GM13976 (cell line): Measurements from ENCODE around the gene SPINDOC.

Experiments
- DNase-seq: peaks from one replicate; pipeline ENCODE4 v3.0.0; 2012; ENCODE audit warnings: low spot score
- CTCF ChIP-seq: IDR thresholded peaks from 2 replicates; pipeline ENCODE4 v1.5.1; 2012; ENCODE audit warnings: borderline replicate concordance, mild to moderate bottlenecking; ENCODE audit not compliant: insufficient read depth; ENCODE audit errors: extremely low read depth, missing control alignments, control extremely low read depth
- in situ Hi-C: fragments of 300-500 bp; cut with MboI; formaldehyde crosslinking; loops from one replicate; pipeline ENCODE4 v1.12.0; 2022; ENCODE audit warnings: low sequenced_read_pairs, mixed read lengths, inconsistent platforms; ENCODE audit not compliant: unreplicated experiment

SPINDOC gene

DNA sequence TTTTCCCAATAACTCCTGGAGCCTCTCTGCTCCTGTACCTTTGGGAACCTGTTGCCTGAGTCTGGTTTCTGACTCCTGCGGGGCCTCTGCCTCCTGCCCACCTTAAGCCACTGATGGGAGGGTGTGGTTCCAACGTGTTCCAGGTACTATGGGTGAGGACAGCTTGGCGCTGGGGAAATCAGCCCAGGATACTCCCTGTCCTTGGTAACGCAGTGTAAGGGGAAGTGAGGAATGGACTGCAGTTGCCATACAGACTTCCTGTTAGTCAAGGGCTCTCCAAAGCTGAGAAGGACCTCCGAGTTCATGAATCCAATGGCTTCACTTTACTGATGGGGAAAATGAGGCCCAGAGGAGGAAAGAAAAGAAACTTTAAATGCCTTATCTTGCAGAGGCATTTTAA lies 24.5 kb downstream of the SPINDOC start:
- in situ Hi-C loops, result loop anchor here (10.0 kb wide), 1 partner anchor 107 kb away; no protein-coding TSS in a partner anchor
- no peak for TF ChIP-seq CTCF
- DNase-seq, result no peak

DNA sequence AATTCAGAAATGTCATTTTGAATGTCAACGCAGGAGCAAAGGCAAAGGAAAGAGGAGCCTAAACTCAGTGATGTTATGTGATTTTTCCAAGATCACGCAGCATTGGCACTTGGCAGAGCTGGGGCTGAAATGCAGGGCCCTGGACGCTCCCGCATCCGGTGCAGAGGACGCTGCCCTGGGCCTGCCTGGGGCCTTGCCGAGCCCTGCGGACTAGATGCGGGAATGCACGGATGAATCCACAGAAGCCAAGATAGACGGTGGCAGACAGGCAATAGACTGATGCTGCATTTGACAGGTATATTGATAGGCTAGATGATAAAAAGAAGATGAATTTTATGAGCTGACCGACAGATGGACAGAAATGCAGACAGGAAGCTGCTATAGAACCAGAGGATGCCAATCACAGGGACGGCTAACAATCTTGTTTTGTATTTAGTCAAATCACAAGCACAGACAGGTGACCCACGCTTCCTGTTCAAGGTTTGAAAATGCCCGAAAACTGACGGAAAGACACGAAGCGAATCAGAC lies 25.0 kb downstream of the SPINDOC start:
- no peak for TF ChIP-seq CTCF
- DNase-seq, result no peak
- in situ Hi-C loops, result loop anchor here (10.0 kb wide), 1 partner anchor 107 kb away; no protein-coding TSS in a partner anchor

DNA sequence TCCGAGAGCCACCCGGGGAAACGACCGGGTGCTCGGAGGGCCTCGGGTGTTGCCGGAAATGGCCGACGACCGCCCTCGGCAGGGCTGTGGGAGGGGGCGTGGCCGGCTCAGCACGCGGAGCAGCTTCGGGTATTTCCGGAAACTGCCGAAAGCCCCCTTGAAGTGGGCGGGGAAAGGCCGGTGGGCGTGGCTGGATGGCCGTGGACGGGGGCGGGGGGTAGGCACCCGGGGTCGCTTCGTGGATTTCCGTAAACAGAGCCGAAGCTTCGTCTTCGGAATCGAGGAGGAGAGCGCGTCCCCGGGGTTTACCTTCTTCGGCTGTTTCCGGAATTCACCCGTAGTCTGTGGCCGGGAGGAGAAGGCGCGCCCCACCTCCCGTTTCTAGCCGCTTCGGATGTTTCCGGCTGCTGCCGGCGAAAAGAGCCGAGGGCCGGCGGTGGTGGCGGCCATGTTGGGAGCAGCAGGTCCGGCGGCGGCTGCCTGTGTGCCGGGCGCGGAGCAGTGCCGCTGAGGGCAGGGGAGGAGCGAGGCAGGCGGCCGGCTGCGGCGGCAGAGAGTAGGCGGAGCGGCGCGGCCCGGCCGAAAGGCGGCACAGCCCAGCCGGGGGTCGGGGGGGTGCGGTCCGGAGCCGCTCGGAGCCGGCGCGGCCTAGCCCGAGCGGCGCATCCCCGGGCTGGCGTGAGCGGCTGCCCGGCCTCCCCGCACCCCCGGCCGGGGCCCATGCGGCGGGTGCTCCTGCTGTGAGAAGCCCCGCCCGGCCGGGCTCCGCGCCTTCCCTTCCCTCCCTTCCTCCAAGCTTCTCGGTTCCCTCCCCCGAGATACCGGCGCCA lies 25.6 kb downstream of the SPINDOC start, which contains the start of gene MARK2:
TSS of gene MARK2 (plus strand) at position 433 of the 830 bp plus-strand sequence. CDS start at position 830, 397 bp downstream.
- DNase-seq, result peak; percentile 98
- no peak for TF ChIP-seq CTCF
- in situ Hi-C loops, result loop anchor here (10.0 kb wide), 1 partner anchor 106 kb away; no protein-coding TSS in a partner anchor

GRCh38 chr11:63839508-63840355 lies 26.5 kb downstream of the SPINDOC start:
- peak; percentile 23 for DNase-seq
- in situ Hi-C loops, result loop anchor here (10.0 kb wide), 1 partner anchor 105 kb away; no protein-coding TSS in a partner anchor
- no peak for TF ChIP-seq CTCF

DNA sequence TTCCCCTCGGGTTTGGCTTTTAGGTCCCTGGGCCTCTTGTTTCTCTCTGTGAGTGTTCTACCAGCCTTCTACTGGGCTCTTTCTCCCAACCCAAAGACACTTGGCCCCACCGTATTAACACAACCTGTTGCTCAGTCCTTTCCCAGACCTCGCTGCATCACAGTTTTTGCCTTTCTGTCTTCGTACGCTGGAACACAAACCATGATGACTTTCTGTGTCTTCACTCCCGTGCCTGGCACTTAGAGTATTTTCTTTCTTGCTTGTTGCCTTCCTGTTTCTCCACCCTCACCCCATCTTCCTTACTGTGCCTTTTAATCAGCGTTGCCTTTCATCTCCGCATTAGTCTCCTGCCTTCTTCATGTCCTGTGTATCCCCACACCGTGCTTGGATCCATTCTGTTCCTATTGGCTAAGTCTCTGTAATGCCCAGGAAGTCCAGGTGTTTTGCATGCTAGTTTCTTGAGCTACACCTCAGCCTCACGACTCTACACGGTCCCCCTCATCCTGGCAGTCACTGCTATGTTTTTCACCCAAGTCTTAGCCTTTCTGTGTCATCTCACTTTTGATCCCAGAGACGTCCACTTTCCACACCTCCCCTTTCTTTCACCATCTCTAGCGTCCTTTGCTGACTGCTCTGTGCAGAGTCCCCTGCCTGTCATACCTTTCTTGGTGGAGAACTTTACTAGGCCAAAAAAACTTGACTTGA lies 27.3 kb downstream of the SPINDOC start:
- no peak for DNase-seq
- TF ChIP-seq CTCF, result no peak
- in situ Hi-C loops, result no loop called here
